ENCODE data around the gene APP. TPM values are rescaled to one million over a fixed set of nuclear protein-coding genes. Genes with fewer than 3 reads are reported as not detected.

Gene APP
- total RNA-seq, 1 donor from 2014 or later: 356 TPM

DNA sequence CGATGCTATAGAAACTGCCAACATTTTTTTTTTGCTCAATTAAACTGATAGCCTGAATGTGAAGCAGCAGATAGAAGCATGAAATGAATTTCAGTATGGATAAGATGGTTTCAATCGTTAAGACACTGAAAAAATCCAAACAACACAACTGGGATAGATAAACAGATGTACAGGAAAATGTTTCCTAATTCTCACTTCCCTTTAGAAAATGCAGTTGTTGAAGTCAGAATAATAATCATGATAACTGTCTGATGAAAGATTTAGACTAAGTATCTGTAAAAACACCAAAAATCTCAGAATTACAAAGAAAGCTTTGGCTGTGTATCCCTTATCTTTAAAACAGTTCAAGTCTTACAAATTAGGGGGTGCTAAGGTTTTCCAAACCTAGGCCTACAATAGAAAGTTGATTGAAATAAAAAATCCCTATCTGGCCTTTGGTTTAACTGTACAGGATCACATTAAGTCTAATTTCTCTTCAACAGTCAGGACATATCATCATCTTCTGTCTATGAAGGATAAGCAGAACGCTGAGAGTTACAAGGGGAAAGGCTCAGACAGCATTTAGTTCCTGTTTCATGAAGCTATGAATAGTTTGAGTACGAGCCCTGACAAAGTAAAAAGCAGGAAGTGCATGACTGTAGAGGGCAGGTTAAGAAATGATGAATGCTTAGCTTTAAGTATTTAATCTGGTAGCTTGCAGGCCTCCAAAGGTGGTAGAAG is 203.2 kb downstream of the APP start:
- ATAC-seq (peak; percentile 63), DNase-seq (no peak)
- intact Hi-C loops (cut with micrococcal nuclease): no loop called here

DNA sequence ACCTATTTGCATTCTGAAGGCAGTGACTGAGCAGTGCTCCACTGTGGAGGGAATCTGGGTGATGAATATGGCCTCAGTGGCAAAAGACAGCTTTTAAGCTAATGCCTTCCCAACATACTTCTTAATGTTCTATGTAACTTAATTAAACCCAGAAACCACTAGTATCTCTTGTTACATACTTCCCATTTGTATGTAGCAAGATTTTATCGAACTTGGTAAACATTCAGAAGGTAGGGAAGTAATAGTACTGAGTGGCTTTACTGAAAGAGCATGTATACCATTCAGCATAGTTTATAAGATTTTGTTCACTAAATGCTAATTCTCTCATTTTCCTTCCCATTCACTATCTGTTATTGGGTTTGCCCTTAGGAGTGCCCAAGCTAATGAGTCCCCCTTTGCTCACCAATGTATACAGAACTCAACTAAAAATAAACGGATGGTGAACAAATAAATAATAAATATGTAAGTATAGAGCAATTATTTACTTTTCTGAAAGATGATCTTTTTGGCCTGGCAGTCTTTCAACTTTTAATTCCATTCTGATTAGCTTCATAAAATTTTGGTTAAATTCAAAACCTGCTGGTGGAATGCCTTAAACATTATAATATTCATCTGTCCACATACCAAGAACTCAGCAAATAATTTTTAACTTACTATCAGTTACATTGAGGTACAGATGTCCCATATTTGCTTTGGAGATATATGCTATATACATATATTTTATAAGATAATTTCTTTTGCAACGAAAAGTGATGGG is 204.4 kb downstream of the APP start:
- DNase-seq (no peak), ATAC-seq (no peak)
- intact Hi-C loops (cut with micrococcal nuclease): no loop called here

- ATAC-seq: no peak
- DNase-seq: no peak
- intact Hi-C loops (cut with micrococcal nuclease): no loop called here
Measured at GRCh38 chr21:25964926-25965325, 205.6 kb downstream of the APP start.

GRCh38 chr21:25964015-25964414 is 206.6 kb downstream of the APP start:
- ATAC-seq: peak; percentile 67

GRCh38 chr21:25963181-25963580 is 207.4 kb downstream of the APP start:
- no peak for DNase-seq
- intact Hi-C loops (cut with micrococcal nuclease): no loop called here
- ATAC-seq: no peak

More at GRCh38 chr21:25964015-25964414, 206.6 kb downstream of the APP start:
- DNase-seq: no peak
- intact Hi-C loops (cut with micrococcal nuclease): no loop called here

DNA sequence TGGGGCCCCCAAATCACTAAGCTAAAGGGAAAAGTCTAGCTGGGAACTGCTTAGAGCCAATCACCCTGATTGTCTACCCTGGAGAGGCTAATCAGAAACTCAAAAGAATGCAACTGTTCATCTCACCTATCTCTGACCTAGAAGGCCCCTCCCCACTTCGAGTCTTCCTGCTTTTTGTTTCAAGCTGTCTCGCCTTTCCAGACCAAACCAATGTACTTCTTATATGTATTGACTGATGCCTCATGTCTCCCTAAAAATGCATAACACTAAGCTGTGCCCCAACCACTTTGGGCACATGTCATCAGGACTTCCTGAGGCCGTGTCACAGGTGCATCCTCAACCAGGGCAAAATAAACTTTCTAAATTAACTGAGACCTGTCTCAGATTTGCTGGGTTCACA is 209.5 kb downstream of the APP start:
- DNase-seq: no peak
- intact Hi-C loops (cut with micrococcal nuclease): no loop called here
- ATAC-seq: no peak

DNA sequence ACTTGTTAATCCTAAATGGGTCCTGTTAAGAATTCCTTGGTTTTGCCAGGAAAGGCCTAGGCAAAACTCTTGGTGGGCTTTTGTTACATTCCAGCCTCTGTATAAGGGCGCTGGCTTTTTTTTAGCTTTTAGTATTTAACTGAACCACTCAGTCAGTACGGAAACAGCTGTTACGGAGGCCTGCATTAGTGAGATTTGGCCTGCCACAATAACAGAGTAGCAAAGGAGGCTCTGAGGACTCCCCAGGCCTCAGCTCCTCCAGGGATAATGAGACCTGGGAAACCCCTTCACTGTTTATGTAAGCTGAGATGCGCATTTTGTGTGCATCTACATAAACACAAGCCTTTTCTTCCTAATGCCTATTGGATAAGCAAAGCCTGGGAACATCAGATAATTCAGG is 210.2 kb downstream of the APP start:
- ATAC-seq (peak; percentile 44), DNase-seq (no peak)
- intact Hi-C loops (cut with micrococcal nuclease): no loop called here

- ATAC-seq (peak; percentile 49), DNase-seq (no peak)
- intact Hi-C loops (cut with micrococcal nuclease): no loop called here
Measured at GRCh38 chr21:25959799-25960198, 210.8 kb downstream of the APP start.

GRCh38 chr21:25956993-25957714 is 213.4 kb downstream of the APP start:
- intact Hi-C loops (cut with micrococcal nuclease): no loop called here
- DNase-seq (no peak), ATAC-seq (peak; percentile 67)

DNA sequence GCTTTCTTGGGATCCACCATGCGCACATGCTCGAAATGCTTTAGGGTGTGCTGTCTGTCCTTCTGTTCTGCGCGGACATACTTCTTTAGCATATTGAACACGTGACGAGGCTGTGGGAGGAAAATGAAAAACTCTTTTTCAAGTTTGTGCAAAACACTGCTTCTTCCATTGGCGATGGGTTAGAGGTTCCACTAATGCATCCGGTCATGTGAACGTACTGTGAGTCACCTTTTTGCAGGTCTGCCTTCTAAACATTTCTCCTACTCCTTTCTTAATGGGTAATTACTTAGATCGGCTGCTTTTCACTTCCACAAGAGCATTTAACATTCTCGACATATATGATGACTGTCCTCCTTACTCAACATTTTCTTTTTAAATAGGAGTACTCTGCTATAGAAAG is 214.9 kb downstream of the APP start:
- intact Hi-C loops (cut with micrococcal nuclease): no loop called here
- no peak for DNase-seq
- no peak for ATAC-seq

- intact Hi-C loops (cut with micrococcal nuclease): no loop called here
- ATAC-seq (no peak), DNase-seq (no peak)
Measured at GRCh38 chr21:25953659-25954058, 216.9 kb downstream of the APP start.

GRCh38 chr21:25953196-25953595 is 217.4 kb downstream of the APP start:
- intact Hi-C loops (cut with micrococcal nuclease): no loop called here
- DNase-seq: no peak
- ATAC-seq: no peak

GRCh38 chr21:25952306-25952705 is 218.3 kb downstream of the APP start:
- DNase-seq (no peak), ATAC-seq (no peak)
- intact Hi-C loops (cut with micrococcal nuclease): no loop called here

DNA sequence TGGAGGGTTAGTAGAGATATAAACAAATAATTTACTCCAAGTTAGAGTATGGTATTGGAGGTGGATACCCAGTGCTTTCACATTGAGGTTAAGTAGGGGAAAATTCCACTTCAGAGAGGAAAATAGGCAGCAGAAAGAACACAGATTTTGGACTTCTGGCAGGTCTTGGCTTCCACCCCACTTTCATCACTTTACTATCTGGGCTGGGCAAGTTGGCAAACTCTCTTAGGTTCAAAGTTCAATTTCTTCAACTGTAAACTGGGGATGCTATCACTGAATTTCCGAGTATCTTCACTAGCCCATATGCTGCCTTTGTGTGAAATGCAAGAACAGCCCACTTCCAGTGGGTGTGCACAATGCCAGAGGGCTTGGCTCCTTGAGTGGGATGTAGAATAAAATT is 220.9 kb downstream of the APP start:
- DNase-seq (no peak), ATAC-seq (peak; percentile 53)
- intact Hi-C loops (cut with micrococcal nuclease): no loop called here

DNA sequence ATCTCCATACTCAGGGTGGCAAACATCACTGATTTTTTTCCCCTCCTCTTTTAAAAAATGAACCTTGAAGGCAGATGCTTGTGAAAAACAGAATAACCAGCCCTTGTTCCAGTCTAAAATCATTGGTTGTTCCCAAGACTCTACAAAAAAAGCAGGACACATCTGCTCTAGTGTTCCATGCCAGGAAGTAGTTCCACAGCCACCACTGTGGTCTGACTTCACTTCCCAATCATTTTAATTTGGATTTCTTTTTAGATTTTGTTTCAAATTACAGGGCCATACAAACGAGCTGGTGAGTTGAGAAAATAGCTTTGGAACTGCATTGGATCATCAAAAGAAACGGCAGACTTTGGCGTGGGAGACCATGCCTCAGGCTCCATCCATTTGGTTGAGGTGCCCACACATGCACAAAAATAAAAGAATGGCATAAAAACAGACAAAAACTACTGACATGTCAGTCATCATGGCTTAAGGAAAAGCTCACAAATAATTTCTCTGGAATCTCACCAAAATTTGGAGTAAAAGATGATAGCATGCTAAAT is 225.8 kb downstream of the APP start:
- intact Hi-C loops (cut with micrococcal nuclease): no loop called here
- ATAC-seq (peak; percentile 86), DNase-seq (no peak)

- peak; percentile 28 for ATAC-seq
- no peak for DNase-seq
- intact Hi-C loops (cut with micrococcal nuclease): no loop called here
Measured at GRCh38 chr21:25944082-25944481, 226.5 kb downstream of the APP start.

- intact Hi-C loops (cut with micrococcal nuclease): no loop called here
- ATAC-seq (peak; percentile 46), DNase-seq (no peak)
Measured at GRCh38 chr21:25942135-25942534, 228.4 kb downstream of the APP start.

DNA sequence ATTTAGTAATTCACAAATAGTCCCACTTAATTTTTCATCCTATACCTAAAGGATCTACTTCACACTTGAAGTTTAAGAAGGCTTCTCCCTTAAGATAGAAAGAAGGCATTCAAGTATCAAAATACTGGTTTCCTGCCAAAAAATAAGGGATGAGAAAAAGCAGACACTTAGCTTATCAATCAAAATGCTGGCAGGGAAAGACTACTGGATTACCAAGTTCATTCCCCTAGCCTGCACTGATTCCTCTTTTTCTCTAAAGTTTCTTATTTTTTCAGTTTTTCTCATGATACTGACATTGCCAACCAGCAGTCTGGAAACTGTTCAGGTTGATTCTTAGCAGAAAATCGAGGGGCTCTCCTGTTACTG is 231.2 kb downstream of the APP start:
- ATAC-seq: no peak
- no peak for DNase-seq
- intact Hi-C loops (cut with micrococcal nuclease): no loop called here

DNA sequence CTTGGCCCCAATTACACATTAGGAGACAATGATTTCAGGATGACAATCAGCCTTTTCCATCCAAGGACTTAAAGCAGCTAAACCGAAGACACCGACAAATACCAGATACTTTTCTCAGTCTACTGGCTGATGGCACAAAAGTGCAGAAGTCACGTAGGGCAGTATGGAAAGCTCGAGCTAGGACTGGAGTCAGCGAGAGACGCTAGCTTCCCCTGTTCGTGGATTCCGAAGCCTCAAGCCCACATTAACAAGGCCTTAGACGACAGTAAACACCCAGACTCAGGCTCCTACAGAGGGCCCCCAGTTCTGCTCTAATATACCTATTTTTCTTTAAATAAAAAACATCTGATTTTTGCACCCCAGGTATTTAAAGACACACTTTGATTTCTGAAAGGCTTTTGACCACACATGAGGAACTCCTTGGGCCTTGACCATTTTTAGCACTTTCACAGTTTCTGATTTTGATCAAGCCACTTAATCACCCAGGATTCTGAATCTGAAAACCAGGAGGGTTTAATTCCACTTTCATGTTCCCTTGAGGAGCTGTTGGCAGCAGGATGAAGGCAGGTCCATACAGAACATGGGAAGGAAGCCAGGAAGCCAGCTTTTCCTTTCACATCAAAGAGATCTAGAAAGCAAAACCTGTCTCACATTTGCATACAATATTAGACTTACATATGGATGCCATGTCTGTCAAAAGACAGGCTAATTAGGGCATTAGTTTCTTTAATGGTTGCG is 231.7 kb downstream of the APP start:
- DNase-seq: no peak
- no peak for ATAC-seq
- intact Hi-C loops (cut with micrococcal nuclease): no loop called here
